Uterus (tissue), 2 donors: ENCODE results near the gene DCHS2.

Source experiments
- POLR2A ChIP-seq, 2 donors: fragments of 450-650 bp; IDR thresholded peaks; one replicate each; pipeline ENCODE4 v1.6.1; 2016; ENCODE audit warnings: antibody characterized with exemption in 2 of 2, mild to moderate bottlenecking in 1 of 2, moderate library complexity in 1 of 2
- TF ChIP-seq, protein P1 (sequence below), 4 experiments: fragments of 200-600 bp in 2 of 4; fragments of 450-650 bp in 2 of 4; sonication (generic) in 2 of 4; IDR thresholded peaks; one replicate each; pipeline ENCODE4 v1.5.1; 2016 to 2019; ENCODE audit warnings: antibody characterized with exemption in 4 of 4, mild to moderate bottlenecking in 2 of 4, moderate library complexity in 1 of 4

DNA sequence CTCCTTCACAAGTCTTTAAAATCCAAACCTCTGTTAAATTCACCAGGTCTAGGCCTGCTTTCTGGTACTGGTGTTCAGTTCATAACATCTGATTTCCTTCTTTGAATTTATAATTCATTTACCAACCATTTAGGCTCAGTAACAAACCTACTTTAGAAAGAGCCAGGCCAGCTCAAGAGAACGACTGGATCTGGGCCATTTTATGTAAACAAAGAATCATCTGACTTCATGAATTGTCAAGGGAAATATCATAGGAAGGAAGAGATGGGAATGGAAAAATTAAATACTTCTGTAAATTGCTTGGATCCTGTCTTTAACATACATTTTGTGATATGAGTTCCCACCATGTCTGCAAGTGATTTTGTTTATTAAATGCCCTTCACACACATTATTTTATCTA lies 36.5 kb downstream of the DCHS2 start:
- TF ChIP-seq, protein P1, sequence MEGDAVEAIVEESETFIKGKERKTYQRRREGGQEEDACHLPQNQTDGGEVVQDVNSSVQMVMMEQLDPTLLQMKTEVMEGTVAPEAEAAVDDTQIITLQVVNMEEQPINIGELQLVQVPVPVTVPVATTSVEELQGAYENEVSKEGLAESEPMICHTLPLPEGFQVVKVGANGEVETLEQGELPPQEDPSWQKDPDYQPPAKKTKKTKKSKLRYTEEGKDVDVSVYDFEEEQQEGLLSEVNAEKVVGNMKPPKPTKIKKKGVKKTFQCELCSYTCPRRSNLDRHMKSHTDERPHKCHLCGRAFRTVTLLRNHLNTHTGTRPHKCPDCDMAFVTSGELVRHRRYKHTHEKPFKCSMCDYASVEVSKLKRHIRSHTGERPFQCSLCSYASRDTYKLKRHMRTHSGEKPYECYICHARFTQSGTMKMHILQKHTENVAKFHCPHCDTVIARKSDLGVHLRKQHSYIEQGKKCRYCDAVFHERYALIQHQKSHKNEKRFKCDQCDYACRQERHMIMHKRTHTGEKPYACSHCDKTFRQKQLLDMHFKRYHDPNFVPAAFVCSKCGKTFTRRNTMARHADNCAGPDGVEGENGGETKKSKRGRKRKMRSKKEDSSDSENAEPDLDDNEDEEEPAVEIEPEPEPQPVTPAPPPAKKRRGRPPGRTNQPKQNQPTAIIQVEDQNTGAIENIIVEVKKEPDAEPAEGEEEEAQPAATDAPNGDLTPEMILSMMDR (IDR thresholded peaks at IDR 0.05), result no peak
- no peak for TF ChIP-seq POLR2A (IDR thresholded peaks at IDR 0.05)
